ENCODE measurements around the gene TAS2R50.

Gene TAS2R50

DNA sequence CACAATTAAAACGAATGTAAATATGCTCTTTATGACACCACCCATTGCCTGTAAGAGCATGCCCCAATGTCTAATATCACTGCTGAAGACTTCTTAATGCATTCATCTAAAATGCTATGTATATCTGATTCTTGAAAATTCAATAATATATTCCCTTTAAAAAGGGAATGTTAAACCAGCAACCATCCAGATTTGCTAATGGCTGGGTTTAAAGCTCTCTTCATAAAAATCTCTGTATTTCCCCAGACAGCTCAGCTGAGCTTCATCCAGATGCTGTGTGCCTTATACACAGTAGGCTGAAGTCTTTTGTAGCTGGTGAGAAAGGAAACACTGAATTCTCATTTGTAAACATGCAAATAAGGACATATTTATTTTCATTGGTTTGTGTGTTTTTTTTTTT, 47.5 kb downstream of the TAS2R50 start, which contains the start of gene TAS2R14:
TAS2R14 (minus strand) TSS at position 101 of the 400 bp plus-strand sequence; CDS start at position 45, 56 bp downstream.
- no peak within 1 kb of the TSS for H3K4me3 ChIP-seq (ENCODE audit: low read length)
- no peak for TF ChIP-seq CTCF (IDR thresholded peaks at IDR 0.05; ENCODE audit: insufficient read depth, low read depth, low read length, missing control alignments)
- no peak for DNase-seq (ENCODE audit: low read depth)

DNA sequence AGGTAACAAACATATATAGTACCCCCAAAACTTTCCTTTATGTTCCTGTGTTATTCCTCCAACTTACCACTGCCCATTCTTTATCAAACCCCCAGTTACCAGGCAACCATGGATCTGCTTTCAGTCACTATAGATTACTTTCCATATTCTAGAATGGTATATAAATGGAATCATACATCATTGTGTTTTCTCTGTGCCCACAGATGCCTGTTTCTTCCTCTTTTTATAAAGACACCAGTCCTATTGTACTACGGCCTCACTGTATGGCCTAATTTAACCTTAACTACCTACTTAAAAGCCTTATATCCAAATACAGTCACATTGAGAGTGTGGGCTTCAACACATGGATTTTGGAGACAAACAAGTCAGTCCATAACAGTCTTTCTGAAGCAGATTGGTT, 50.2 kb downstream of the TAS2R50 start:
- no peak for DNase-seq (ENCODE audit: low read depth)
- H3K4me3 ChIP-seq (ENCODE audit: low read length) = no peak overlapping the region
- TF ChIP-seq CTCF (IDR thresholded peaks at IDR 0.05; ENCODE audit: insufficient read depth, low read depth, low read length, missing control alignments) = no peak

Data from epithelial cell of esophagus (primary cell).